GM21737 (cell line): ENCODE data around the gene ADORA2B.
"Not testable (repeated sequence)": the region's sequence is repeated elsewhere in the genome, so short reads cannot be mapped to it uniquely, and the experiment has no call there.

Experiments used
- ATAC-seq: cut with Tn5 transposase; IDR thresholded peaks from one replicate; pipeline ENCODE4 v1.9.1; 2021; ENCODE audit warnings: mild to moderate bottlenecking, moderate library complexity; ENCODE audit not compliant: unreplicated experiment

The ADORA2B gene

DNA sequence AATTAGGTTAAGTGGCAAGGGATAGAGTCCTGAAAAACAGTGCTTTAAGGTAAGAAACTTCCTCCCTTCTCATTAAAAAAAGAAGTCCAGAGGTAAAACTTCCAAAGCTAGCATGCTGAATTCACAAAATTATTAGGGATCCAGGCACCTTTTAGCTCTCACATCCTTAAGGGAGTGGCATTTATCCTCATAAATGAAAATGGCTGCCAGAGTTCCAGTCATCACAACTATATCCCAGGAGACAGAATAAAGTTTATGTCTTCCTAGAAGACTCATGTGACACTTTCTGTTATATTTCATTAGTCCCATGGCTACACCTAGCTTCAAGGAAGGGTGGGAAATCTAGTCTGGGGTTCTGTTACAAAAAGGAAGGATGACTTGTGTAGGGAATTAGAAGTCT is 23.3 kb upstream of the ADORA2B start:
- no peak for ATAC-seq

GRCh38 chr17:15922586-15922985 is 22.3 kb upstream of the ADORA2B start:
- no peak for ATAC-seq

DNA sequence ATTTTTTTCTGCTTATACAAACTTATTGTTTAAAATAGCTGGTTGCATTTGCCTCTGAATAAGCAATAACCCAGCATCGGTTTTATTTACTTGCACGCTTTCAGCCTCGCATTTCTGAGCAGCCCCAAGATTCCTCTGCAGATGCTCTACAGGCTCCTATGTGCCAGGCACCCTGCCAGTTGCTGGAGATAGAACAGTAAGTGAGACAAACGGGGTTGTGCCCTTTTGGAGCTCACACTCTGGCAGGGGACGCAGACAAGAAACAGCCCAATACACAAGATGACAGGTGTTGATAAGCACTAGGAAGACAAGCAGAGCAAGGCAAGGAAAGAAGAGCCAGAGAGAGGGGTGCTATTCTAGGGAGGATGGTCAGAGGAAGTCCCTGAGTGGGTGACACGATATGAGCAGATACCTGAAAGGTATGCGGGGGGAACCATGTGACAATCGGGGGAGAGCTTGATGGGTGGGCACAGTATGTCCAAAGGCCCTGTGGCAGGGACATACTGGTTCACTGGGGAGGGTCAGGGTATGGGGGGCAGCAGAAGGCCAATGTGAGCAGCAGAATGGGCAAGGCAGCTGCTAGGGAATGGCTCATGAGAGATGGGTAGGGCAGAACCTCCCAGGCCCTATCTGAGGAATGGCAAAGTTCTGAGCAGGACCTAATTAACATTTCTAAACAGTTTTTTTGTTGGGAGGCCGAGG is 18.7 kb upstream of the ADORA2B start:
- ATAC-seq = no peak

DNA sequence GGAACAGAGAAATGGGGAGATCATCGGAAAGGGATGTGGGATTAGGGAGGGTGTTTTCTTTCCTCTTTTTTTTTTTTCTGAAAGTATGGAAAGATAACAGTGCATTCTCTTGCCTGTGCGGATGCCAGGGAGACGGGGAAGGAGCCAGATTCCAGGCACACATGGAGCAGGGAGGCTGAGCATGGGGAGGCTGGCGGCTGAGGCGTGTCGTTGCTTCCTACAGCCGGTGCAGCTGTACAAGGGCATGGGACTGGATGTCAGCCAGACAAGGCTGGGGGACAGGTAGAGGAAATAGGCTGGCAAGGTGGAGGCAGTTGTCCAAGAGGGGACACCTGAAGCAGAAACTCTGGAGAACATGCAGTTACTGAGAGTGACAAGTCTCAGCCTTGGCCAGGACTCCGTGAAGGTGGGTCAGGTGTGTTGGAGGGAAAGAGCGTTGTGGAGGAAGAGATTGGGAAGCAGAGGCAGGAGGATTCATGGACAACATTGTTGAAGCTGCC is 16.6 kb upstream of the ADORA2B start:
- no peak for ATAC-seq

- ATAC-seq = no peak
These were observed 15.0 kb upstream of the ADORA2B start for GRCh38 chr17:15929941-15930340.

DNA sequence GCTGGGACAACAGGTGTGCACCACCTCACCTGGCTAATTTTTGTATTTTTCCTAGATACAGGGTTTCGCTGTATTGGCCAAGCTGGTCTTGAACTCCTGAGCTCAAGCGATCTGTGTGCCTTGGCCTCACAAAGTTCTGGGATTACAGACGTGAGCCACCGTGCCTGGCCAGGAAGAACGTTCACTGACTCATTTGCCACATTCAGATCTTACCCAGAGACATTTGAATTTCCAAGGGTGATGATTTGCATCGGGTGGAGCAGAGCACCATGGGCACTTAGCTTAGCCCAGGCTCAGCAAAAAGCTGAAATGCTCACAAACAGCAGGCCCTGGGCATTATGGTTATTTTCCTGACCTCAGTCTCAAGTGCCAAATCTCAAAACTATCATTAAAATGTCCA is 14.5 kb upstream of the ADORA2B start:
- ATAC-seq = no peak

DNA sequence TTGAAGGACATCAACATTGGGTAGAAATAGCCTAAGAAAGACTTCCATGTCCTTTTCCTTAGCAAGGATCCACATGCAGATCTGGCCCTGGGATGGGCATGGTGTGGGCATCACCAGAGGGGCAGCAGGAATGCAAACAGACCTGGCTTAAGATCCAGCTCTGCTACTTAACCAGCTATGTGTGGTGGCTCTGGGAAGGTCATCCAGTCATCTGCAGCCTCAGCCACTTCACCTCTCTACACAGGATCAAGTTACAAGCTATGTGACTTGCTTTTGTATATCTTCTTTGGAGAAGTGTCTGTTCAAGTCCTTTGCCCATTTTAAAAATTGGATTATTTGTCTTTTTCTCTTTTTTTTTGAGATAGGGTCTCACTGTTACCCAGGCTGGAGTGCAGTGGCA is 13.5 kb upstream of the ADORA2B start:
- no peak for ATAC-seq

DNA sequence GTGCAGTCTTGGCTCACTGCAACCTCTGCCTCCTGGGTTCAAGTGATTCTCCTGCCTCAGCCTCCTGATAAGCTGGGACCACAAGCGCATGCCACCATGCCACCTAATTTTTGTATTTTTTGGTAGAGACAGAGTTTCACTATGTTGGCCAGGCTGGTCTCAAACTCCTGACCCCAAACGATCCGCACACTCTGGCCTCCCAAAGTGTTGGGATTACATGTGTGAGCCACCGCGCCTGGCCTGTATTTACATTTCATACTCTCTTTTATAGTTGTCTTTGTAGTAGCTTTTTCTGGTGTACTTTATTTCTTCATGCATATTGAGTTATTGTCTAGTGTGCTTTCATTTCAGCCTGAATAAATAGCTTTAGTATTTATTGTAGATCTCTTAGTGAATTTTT is 10.1 kb upstream of the ADORA2B start:
- no peak for ATAC-seq

DNA sequence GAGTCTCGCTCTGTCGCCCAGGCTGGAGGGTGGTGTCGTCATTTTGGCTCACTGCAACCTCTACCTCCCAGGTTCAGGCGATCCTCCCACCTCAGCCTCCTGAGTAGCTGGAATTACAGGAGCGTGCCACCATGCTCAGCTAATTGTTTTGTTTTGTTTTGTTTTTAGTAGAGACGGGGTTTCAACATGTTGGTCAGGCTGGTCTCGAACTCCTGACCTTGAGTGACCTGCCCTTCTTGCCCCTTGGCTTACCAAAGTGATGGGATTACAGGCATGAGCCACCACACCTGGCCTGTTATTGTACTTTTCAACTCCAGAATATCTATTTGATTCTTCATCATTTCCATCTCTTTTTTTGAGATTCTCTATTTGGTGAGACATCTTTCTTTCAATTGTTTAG is 9.0 kb upstream of the ADORA2B start:
- ATAC-seq = no peak

- not testable (repeated sequence) for ATAC-seq
These were observed 8.4 kb upstream of the ADORA2B start for GRCh38 chr17:15936481-15936880.

DNA sequence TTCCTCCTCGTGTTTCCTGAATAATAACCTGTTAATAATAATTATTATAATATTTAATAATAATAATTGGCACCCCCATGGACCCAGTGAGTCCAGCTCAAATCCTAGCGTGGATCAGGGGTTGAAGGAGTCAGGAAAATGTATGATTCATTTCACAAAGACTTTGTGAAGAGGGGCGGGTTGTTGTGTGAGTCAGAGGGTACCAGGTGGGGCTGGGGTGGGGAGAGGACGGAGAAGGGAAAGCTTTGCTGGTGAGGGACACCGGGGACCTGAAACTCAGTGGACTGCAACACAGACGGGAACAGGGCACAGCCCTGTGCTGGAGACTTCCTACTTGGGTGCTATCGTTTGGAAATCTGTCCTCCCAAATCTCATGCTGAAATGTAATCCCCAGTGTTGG is 3.1 kb upstream of the ADORA2B start:
- no peak for ATAC-seq

GRCh38 chr17:15942207-15942833 is 2.6 kb upstream of the ADORA2B start:
- ATAC-seq = no peak

DNA sequence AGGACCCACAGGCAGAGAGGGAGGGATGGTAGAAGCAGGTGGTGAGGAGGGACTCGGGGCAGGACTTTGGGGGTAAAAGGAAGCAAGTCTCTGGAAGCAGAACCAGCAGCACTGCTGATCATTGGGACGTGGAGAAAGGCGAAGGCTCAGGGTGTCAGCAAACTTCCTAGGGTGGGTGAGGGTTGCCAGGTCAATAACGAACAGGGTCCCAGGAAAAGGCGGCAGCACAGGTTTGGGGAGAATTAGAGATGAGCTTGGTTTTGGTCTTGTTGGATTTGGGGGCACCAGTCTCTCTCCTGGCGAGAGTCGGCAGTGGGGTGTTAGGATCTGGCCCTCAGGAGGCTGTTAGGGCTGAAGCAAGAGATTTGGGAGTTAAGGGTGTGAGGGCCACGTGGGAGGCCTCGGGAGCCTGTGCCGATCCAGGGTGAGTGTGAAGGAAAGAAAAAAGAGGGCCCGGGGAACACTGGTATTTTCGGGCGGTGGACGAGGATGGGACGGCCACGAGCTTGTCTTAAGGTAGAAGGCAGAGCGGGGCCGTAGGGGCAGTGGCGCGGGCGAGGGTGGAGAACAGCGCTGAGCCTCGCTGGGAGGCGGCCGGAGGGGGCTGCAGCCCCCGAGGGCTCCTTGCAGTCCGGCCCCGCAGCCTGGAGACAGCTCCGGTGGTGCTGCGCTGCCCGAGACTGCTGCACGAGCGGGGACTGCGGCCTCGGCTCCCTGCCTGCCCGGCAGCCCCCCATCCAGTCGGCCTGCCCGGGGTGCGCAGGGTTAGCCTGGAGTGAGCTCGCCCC is 765 bp upstream of the ADORA2B start:
- peak; percentile 27 for ATAC-seq

GRCh38 chr17:15945527-15946191 is 729 bp downstream of the ADORA2B start:
- no peak for ATAC-seq

GRCh38 chr17:15946611-15947120 is 1.7 kb downstream of the ADORA2B start:
- ATAC-seq = no peak

DNA sequence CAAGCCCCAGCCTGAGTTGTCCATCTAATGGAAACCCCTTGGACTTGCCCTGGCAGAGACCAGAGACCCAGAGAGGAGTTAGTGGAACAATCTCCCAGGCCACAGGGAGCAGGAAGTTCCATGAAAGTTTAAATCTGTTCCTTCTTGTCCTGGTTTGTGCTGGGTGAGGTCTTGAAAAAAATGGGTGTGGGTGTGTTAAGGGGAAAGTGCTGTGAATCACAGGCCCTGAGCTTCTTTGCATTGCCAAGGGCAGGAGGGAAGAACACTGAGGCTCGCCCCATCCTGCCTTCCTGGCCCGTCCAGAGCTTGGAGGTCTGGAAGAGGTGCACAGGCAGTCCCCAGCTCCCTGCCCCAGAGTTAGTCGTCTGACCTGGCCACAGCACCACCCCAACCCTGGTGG is 2.3 kb downstream of the ADORA2B start:
- ATAC-seq = no peak

GRCh38 chr17:15947976-15948752 is 3.2 kb downstream of the ADORA2B start:
- no peak for ATAC-seq

DNA sequence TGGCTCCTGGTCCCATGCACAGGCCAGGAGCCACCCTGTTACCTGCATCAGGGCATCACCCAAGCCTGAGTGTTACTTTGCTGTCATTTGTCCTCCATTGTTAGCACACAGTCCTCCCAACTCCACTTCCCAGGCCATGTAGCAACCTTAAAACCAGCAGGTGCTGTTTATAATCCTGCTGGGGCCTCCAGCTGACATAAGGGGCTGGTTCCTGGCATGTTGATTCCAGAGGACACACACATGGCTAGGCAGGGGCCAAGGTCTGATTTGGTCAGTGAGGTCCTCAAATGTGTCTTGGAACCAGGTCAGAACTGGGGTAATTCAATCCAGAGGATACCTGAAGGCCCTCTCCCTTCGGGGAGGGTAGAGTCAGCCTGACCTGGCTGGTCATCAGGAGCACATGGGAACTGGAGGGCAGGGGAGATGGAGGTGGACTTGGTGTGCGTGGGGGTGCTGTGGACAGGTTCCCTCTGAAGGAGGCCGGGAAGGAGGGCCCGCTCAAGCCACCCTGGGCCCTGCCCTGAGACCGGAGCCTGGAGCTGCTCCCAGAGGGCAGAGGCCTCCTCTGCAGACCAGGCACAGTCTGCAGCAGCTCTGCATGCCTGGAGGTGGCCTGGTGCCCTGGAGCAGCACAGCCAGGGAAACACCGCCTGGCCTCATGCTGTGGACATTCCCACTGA is 6.6 kb downstream of the ADORA2B start:
- ATAC-seq = no peak

DNA sequence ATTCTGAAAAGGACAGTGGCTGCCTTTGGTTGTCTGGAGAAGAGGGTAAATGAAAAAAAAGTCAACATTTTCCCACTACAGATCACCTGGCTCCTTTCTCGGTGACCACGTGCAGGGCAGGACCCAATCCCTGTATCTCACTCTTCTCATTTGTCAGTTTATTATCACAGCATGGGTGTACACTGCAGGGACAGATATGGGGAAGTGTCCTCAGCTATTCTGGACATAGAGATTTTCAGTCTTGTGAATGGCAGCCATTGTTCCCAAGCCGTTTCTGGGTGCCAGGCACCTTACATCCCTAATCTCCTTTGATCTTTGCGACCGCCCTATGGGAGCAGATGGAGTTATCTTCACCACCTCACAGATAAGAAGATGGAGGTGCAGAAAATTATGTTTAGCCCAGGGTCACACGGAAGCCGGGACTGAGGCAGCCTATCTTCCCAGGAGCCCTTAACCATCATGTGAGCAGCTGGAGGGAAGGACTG is 7.2 kb downstream of the ADORA2B start:
- ATAC-seq = no peak
